Measurements from ENCODE around the gene TMEM117. TPM values are rescaled to one million over a fixed set of nuclear protein-coding genes. Genes with fewer than 3 reads are reported as not detected.
"Not testable (repeated sequence)": the region's sequence is repeated elsewhere in the genome, so short reads cannot be mapped to it uniquely, and the experiment has no call there.

The TMEM117 gene
- total and polyA plus RNA-seq, 5 experiments from 2014 or later = 2.1 to 5.0 (median 2.2) TPM

DNA sequence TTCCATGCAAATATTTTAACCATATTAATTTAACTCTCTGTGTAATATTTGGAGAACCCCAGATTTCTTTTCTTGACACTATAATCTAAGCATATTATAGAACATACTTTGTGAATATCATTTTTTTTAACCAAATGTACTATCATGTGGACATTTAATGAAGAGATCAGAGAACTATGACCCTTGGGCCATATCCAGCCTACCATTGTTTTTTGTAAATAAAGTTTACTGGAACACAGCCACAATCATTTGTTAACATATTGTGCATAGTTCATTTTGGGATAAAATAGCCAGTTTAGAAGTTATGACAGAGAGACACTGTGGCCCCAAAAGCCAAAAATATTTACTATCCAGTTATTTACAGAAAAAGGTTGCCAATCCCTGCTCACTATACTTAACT is 338.2 kb downstream of the TMEM117 start:
- DNase-seq (no peak), ATAC-seq (no peak)
- no peak overlapping the region for H3K27ac Mint-ChIP-seq
- H3K36me3 Mint-ChIP-seq = peaks cover 5 to 14% (median 7%) of the 10 kb centered on the region in 3 donors
- no peaks in the 10 kb centered on the region for H3K27me3 Mint-ChIP-seq
- no peaks in the 10 kb centered on the region for H3K4me1 Mint-ChIP-seq
- peaks cover 0 to 10% (median 4%) of the 10 kb centered on the region in 9 donors for H3K9me3 Mint-ChIP-seq
- POLR2A ChIA-PET = no interaction called here
- H3K4me3 Mint-ChIP-seq = no peak overlapping the region

DNA sequence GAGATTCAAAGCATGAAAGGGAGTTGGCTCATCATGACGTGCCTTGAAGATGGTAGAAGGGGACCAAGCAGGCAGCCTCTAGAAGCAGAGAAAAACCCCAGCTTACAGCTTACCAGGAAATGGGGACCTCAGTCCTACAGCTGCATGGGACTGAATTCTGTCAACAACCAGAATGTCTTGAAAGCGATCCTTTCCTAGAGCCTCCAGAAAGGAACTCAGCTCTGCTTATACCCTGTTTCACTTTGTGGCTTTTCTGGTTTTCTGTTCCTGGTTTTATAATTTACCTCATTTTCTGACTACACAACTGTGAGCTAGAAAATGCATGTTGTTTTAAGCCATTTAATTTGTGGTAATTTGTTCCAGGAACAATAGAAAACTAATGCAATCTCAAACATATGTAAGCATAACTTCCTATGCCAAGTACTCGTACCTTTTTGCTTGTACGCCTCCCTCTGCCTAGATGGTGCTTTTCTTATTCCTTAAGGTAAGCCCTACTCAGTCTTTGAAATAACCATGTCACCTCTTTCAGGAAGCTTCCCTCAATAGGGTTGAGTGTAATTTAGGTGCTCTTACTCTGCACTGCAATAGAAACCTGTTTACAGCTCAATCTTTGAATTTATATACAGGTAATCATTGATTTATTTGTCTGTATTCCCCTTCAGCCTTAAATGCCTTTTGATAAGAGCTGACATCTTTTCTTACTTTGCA is 348.8 kb downstream of the TMEM117 start:
- no peak for DNase-seq
- Mint-ChIP-seq H3K4me3 (no peak overlapping the region), H3K27me3 (no peaks in the 10 kb centered on the region), H3K36me3 (peaks cover 0 to 4% (median 0%) of the 10 kb centered on the region in 3 donors), H3K4me1 (no peaks in the 10 kb centered on the region), H3K9me3 (no peaks in the 10 kb centered on the region), H3K27ac (no peak overlapping the region)
- POLR2A ChIA-PET = no interaction called here
- no peak for ATAC-seq

DNA sequence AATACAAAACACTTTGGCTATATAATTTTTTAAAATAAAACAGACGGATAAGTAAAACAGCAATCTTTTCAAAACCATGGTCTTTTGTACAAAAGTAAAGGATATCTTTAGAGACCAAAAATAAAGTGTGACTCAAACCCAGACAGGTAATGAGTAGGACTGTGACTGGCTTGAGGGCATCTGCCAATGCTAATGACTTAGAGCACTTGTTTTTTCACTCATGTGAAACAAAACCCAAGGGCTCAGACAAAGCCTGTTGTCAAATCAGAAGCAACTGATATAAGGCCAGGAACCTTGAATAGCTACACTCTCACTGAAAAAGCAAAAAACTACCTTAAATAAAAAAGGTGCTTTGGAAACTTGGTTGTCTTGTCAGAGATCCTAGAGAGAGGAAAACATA is 357.4 kb downstream of the TMEM117 start:
- H3K4me1 Mint-ChIP-seq = no peaks in the 10 kb centered on the region
- H3K27ac Mint-ChIP-seq = no peak overlapping the region
- ATAC-seq (no peak), DNase-seq (no peak)
- POLR2A ChIA-PET = no interaction called here
- peaks cover 4 to 6% (median 5%) of the 10 kb centered on the region in 3 donors for H3K36me3 Mint-ChIP-seq
- H3K4me3 Mint-ChIP-seq = no peak overlapping the region
- H3K27me3 Mint-ChIP-seq = no peaks in the 10 kb centered on the region
- peaks cover 0 to 14% (median 2%) of the 10 kb centered on the region in 9 donors for H3K9me3 Mint-ChIP-seq

DNA sequence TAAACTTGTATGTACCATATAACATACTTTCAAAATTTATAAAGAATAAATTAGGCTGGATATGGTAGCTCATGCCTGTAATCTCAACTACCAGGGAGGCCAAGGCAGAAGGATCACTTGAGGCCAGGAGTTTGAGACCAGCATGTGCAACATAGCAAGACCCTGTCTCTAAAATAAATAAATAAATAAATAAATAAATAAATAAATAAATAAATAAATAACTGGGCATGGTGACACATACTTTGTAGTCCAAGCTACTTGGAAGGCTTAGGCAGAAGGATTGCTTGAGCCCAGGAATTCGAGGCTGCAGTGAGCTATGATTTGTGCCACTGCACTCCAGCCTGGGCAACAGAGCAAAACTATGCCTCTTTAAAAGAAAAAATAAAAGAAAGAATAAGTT is 359.8 kb downstream of the TMEM117 start:
- H3K36me3 Mint-ChIP-seq, H3K27ac Mint-ChIP-seq, DNase-seq, H3K4me3 Mint-ChIP-seq, ATAC-seq, H3K4me1 Mint-ChIP-seq, H3K27me3 Mint-ChIP-seq, POLR2A ChIA-PET: not testable (repeated sequence)
- peaks cover 0 to 16% (median 2%) of the 10 kb centered on the region in 9 donors for H3K9me3 Mint-ChIP-seq

DNA sequence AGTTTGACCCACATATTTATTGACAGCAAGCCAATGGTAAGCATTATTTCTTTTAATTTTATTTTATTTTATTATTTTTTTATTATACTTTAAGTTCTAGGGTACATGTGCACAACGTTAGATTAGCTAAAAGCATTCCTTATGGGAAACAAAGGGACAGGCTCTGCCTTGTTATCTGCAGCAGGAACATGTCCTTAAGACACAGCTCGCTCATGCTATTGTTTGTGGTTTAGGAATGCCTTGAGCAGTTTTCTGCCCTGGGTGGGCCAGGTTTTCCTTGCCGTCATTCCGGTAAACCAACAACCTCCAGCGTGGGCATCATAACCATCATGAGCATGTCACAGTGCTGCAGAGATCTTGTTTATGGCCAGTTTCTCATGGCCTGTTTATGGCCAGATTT is 370.2 kb downstream of the TMEM117 start:
- Mint-ChIP-seq H3K4me3 (no peak overlapping the region), H3K4me1 (no peaks in the 10 kb centered on the region), H3K27ac (no peak overlapping the region), H3K9me3 (peaks cover 0 to 33% (median 24%) of the 10 kb centered on the region in 9 donors), H3K36me3 (peaks cover 6 to 36% (median 30%) of the 10 kb centered on the region in 3 donors), H3K27me3 (no peaks in the 10 kb centered on the region)
- POLR2A ChIA-PET = no interaction called here
- DNase-seq (no peak), ATAC-seq (no peak)

DNA sequence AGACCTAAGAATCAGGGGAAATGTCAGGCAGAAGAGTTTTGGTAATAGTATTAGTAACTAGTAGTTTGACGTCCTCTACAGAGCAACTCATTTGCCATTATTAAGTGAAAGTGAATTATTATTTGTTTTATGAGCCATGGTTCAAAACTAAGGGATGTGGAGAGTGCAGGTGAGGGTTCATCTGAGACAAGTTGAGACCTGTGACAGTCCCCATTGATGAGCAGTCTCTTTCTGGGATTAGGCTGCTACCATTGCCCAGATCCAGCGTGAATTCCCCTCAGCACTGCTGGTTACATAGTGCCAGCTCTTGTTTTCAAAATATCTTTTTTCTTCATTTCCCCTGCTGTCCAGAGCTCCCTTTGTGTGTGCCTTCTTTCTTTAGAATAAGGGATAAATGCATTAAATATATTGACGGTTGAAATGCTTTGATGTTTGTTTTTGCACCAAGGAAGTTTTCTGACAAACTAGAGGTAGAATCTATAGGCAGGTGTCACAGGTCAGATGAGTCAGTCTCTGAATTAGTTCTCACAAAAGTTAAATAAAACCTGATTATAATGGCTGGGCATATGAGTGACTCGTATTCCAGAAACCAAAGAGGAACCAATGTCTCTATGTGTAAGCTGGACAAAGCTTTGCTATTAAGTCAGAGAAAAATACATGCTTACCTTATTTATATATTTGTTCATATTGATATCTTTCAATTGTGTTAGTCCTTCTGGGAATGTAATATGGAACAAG is 381.4 kb downstream of the TMEM117 start:
- POLR2A ChIA-PET = no interaction called here
- H3K27ac Mint-ChIP-seq = no peak overlapping the region

DNA sequence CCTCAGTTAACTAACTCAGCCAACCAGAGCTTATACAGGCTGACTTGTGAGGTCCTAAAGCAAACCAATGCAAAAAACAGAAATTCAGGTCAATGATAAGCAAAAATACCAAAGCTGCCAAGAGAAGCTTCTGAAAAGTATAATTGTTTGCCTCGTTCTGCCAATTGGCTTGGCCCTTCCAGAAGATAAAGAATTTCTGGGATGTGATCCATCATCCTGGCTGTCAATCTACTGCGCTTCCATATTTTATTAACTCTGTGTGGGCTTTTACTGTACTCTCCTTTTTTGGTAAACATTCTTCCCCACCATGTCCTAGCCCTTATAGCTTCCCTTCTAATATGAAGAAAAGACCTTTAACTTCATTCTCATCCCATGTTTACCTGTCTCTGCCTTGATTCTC is 387.9 kb downstream of the TMEM117 start:
- H3K9me3 Mint-ChIP-seq = peaks cover 0 to 17% (median 6%) of the 10 kb centered on the region in 9 donors
- H3K27ac Mint-ChIP-seq = no peak overlapping the region
- H3K36me3 Mint-ChIP-seq = peaks cover 0 to 10% (median 0%) of the 10 kb centered on the region in 3 donors
- ATAC-seq = no peak
- H3K27me3 Mint-ChIP-seq = no peaks in the 10 kb centered on the region
- peaks cover 0 to 2% (median 0%) of the 10 kb centered on the region in 4 donors for H3K4me1 Mint-ChIP-seq
- H3K4me3 Mint-ChIP-seq = no peak overlapping the region
- POLR2A ChIA-PET = interaction anchor here (0.6 kb wide), 1 partner anchor 10 kb away, joined by 4 read pairs; no protein-coding TSS in a partner anchor
- no peak for DNase-seq

More for the DNA sequence above, 381.4 kb downstream of the TMEM117 start:
- ATAC-seq (no peak), DNase-seq (no peak)
- no peaks in the 10 kb centered on the region for H3K27me3 Mint-ChIP-seq
- H3K4me1 Mint-ChIP-seq = peaks cover 0 to 2% (median 0%) of the 10 kb centered on the region in 4 donors
- peaks cover 0 to 18% (median 10%) of the 10 kb centered on the region in 9 donors for H3K9me3 Mint-ChIP-seq
- peaks cover 10 to 39% (median 15%) of the 10 kb centered on the region in 3 donors for H3K36me3 Mint-ChIP-seq
- H3K4me3 Mint-ChIP-seq = no peak overlapping the region

DNA sequence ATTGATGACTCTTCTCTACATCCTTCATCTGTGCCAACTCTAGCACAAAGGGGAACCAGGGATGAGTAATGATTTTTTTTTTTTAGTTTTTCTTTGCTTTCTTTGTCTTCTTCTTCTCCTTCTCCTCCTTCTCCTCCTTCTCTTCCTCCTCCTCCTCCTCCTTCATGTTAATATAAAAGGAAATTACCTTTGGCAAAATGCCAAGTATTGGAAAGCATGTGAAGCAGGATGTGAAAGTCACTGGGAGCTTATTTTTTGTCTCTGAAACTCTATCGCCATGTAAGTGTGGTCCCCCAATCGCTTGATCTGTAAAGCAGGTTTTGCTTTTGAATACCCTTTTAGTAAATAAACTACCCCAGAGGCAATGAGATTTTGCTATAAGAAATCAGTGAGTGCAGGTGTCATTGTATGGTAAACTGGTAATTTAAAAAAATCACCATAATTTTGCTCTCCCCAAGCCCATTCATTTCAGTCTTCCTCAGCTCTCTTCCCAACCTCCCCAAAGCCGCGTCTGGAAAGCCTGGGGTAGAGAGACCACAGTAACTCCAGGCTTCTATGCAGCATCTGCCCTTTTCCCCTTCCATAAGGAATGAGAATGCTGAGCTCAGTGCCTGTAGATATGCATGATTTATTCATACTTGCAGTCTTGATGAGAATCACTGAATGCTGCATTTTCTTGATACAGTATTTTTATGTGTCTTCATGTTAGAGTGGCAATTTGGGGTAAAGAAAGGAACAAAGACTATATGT is 388.7 kb downstream of the TMEM117 start:
- no peaks in the 10 kb centered on the region for H3K27me3 Mint-ChIP-seq
- H3K4me3 Mint-ChIP-seq = no peak overlapping the region
- POLR2A ChIA-PET = no interaction called here

DNA sequence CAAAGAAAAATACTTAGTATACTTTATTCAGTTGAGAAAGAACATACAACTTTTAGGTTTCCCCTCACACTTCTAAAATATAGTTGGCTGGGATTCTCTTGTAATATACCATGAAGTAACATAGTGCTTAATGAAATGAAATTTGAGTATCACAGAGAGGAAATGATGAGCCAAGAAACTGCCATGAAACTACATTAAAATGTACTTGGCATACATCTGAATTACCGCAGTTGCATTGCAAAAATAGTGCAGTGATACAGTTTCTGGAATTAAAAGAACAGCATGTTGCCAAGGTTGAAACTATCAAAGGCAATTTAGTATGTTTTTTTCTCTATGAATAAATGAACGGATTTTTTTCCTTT is 389.2 kb downstream of the TMEM117 start:
- DNase-seq (no peak), ATAC-seq (no peak)
- POLR2A ChIA-PET = no interaction called here
- Mint-ChIP-seq H3K27me3 (no peaks in the 10 kb centered on the region), H3K27ac (no peak overlapping the region), H3K4me3 (no peak overlapping the region), H3K4me1 (peaks cover 0 to 2% (median 0%) of the 10 kb centered on the region in 4 donors), H3K9me3 (peaks cover 0 to 10% (median 3%) of the 10 kb centered on the region in 9 donors), H3K36me3 (peaks cover 0 to 5% (median 0%) of the 10 kb centered on the region in 3 donors)

More for the DNA sequence above, 388.7 kb downstream of the TMEM117 start:
- Mint-ChIP-seq H3K27ac (no peak overlapping the region), H3K36me3 (peaks cover 0 to 9% (median 0%) of the 10 kb centered on the region in 3 donors), H3K4me1 (peaks cover 0 to 2% (median 0%) of the 10 kb centered on the region in 4 donors), H3K9me3 (peaks cover 0 to 15% (median 6%) of the 10 kb centered on the region in 9 donors)
- no peak for ATAC-seq
- DNase-seq = no peak

DNA sequence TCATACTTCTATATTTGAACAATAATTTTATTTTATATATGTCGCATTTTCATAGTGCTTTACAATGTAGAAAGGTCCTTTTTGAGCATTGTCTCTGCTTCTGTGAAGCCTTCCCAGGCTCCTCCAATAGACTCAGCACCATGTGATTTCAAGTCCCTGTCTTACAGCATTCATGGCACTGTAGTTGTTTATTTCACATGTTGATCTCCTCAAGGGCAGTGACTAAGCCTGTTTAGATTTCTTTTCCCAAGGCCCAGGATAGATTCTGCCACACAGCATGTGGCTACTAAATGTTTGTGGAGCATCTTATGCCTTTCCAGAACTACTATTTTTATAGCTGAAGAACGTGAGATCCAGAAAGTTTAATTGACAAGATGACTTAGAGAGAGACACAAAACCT is 391.7 kb downstream of the TMEM117 start:
- Mint-ChIP-seq H3K27ac (no peak overlapping the region), H3K27me3 (no peaks in the 10 kb centered on the region), H3K36me3 (no peaks in the 10 kb centered on the region), H3K4me3 (no peak overlapping the region), H3K4me1 (no peaks in the 10 kb centered on the region), H3K9me3 (peaks cover 0 to 6% (median 0%) of the 10 kb centered on the region in 9 donors)
- ATAC-seq (no peak), DNase-seq (no peak)
- POLR2A ChIA-PET = no interaction called here

DNA sequence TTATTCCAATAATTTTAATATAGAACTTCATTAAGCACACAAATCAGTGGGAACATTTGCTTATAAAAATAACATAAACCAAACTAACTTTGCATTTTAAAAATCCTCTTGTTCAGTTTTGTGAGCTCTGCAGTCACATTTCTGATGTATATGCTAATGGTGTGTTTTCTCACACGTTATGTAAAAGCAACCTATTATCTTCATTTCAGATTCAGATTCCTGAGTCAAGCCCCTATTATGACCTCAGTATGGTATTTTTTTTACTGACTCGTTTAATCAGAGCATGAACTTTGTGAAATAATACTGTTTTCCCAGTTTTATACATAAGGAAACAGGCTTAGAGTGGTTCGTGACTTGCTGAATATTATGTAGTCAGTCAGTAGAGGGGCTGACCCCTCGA is 394.0 kb downstream of the TMEM117 start:
- H3K4me1 Mint-ChIP-seq = no peaks in the 10 kb centered on the region
- POLR2A ChIA-PET = no interaction called here
- no peak overlapping the region for H3K27ac Mint-ChIP-seq
- H3K4me3 Mint-ChIP-seq = no peak overlapping the region
- H3K9me3 Mint-ChIP-seq = peaks cover 0 to 3% (median 0%) of the 10 kb centered on the region in 9 donors
- DNase-seq (no peak), ATAC-seq (no peak)
- H3K27me3 Mint-ChIP-seq = no peaks in the 10 kb centered on the region
- H3K36me3 Mint-ChIP-seq = no peaks in the 10 kb centered on the region

DNA sequence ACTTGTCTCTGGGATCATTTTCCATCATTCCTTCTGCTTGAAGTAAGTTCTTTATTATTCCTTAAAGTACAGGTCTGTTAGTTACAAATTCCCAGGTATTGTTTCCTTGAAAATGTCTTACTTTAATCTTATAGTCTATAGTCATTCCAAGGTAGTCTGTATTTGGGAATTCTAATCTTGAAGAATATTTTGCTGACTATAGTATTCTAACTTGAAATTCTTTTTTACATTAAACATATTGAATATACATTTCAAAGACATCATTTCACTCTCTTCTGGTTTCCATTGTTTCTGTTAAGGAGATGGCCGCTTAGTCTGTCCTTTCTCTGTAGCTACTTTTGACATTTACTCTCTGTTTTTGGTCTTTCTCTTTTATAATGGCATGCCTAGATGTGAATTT is 399.8 kb downstream of the TMEM117 start:
- H3K36me3 Mint-ChIP-seq = peaks cover 0 to 2% (median 0%) of the 10 kb centered on the region in 3 donors
- H3K9me3 Mint-ChIP-seq = peaks cover 0 to 4% (median 0%) of the 10 kb centered on the region in 9 donors
- ATAC-seq (no peak), DNase-seq (no peak)
- H3K4me1 Mint-ChIP-seq = no peaks in the 10 kb centered on the region
- no peak overlapping the region for H3K27ac Mint-ChIP-seq
- POLR2A ChIA-PET = no interaction called here
- H3K27me3 Mint-ChIP-seq = no peaks in the 10 kb centered on the region
- no peak overlapping the region for H3K4me3 Mint-ChIP-seq

DNA sequence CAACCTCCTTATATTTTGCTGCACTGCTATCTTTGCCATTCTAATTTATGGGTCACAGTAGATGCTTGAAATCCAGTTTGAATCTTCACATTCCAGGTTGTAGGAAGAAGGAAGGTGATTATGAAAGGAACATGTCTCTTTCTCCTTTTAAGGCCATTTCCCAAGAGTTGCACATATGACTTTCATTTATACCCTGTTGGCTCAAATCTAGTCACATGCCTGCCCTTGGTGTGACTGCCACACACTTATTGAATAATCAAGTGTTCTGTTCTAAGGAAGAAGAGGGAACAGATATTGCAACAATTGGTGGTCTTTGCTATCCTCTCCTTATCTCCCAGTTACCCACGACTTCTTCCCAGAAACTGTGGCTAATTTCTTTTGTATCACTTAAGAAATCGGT is 404.3 kb downstream of the TMEM117 start:
- no peak for ATAC-seq
- POLR2A ChIA-PET = no interaction called here
- Mint-ChIP-seq H3K27ac (no peak overlapping the region), H3K9me3 (peaks cover 0 to 12% (median 6%) of the 10 kb centered on the region in 9 donors), H3K4me3 (no peak overlapping the region), H3K27me3 (no peaks in the 10 kb centered on the region), H3K36me3 (peaks cover 0 to 10% (median 0%) of the 10 kb centered on the region in 3 donors), H3K4me1 (no peaks in the 10 kb centered on the region)
- DNase-seq = no peak
